ENCODE measurements around the gene ARHGEF2. TPM values are rescaled to one million over a fixed set of nuclear protein-coding genes. Genes with fewer than 3 reads are reported as not detected.

ARHGEF2 gene
- total RNA-seq, 2 experiments from 2014 or later = 147 to 150 TPM

GRCh38 chr1:155966750-155967149 is 11.6 kb downstream of the ARHGEF2 start:
- ChIA-PET CTCF (interaction anchor here (0.6 to 4.5 kb wide), 8 partner anchors 10 to 376 kb away, joined by 3 to 30 read pairs (median 4); partner anchors contain the start of genes ARHGEF2 and KHDC4), POLR2A (interaction anchor here (0.9 to 8.2 kb wide), 8 partner anchors 9 to 315 kb away, joined by 3 to 49 read pairs (median 7); partner anchors contain the start of genes ARHGEF2, KHDC4 and RXFP4)
- TF ChIP-seq CTCF (IDR thresholded peaks at IDR 0.05) = no peak
- Mint-ChIP-seq H3K27ac (peak overlapping the region; percentile 88), H3K4me3 (no peak overlapping the region), H3K36me3 (ENCODE audit: low read depth) (peaks cover 73% of the 10 kb centered on the region), H3K27me3 (no peaks in the 10 kb centered on the region), H3K4me1 (ENCODE audit: low read depth) (peaks cover 59% of the 10 kb centered on the region), H3K9me3 (no peaks in the 10 kb centered on the region)
- no peak for DNase-seq
- intact Hi-C loops (cut with micrococcal nuclease) = no loop called here
- ATAC-seq = peak; percentile 25

GRCh38 chr1:155966135-155966534 is 12.2 kb downstream of the ARHGEF2 start:
- H3K27ac Mint-ChIP-seq = peak overlapping the region; percentile 88
- peaks cover 77% of the 10 kb centered on the region for H3K36me3 Mint-ChIP-seq (ENCODE audit: low read depth)
- ChIA-PET CTCF (interaction anchor here (0.6 to 4.5 kb wide), 3 partner anchors 23 to 377 kb away, joined by 3 to 30 read pairs (median 5); partner anchors contain the start of gene KHDC4), POLR2A (interaction anchor here (0.6 to 8.2 kb wide), 7 partner anchors 10 to 316 kb away, joined by 3 to 49 read pairs (median 6); partner anchors contain the start of genes ARHGEF2 and KHDC4)
- intact Hi-C loops (cut with micrococcal nuclease) = no loop called here
- no peak for ATAC-seq
- no peaks in the 10 kb centered on the region for H3K9me3 Mint-ChIP-seq
- no peak for DNase-seq
- H3K27me3 Mint-ChIP-seq = no peaks in the 10 kb centered on the region
- no peak for TF ChIP-seq CTCF (IDR thresholded peaks at IDR 0.05)
- H3K4me3 Mint-ChIP-seq = no peak overlapping the region
- peaks cover 54% of the 10 kb centered on the region for H3K4me1 Mint-ChIP-seq (ENCODE audit: low read depth)

- Mint-ChIP-seq H3K4me3 (no peak overlapping the region), H3K4me1 (ENCODE audit: low read depth) (peaks cover 37% of the 10 kb centered on the region), H3K27ac (peak overlapping the region; percentile 61), H3K9me3 (no peaks in the 10 kb centered on the region), H3K27me3 (no peaks in the 10 kb centered on the region), H3K36me3 (ENCODE audit: low read depth) (peaks cover 76% of the 10 kb centered on the region)
- ChIA-PET POLR2A (interaction anchor here (1.8 to 4.3 kb wide), 2 partner anchors 10 to 26 kb away, joined by 5 to 16 read pairs; no protein-coding TSS in a partner anchor), CTCF (no interaction called here)
- TF ChIP-seq CTCF (IDR thresholded peaks at IDR 0.05) = no peak
- intact Hi-C loops (cut with micrococcal nuclease) = no loop called here
- ATAC-seq (no peak), DNase-seq (no peak)
These were observed 14.2 kb downstream of the ARHGEF2 start for GRCh38 chr1:155964193-155964592.

GRCh38 chr1:155962599-155963211 is 15.6 kb downstream of the ARHGEF2 start:
- TF ChIP-seq CTCF (IDR thresholded peaks at IDR 0.05) = no peak
- intact Hi-C loops (cut with micrococcal nuclease) = no loop called here
- Mint-ChIP-seq H3K4me1 (ENCODE audit: low read depth) (peaks cover 22% of the 10 kb centered on the region), H3K27ac (peak overlapping the region; percentile 70), H3K27me3 (no peaks in the 10 kb centered on the region), H3K4me3 (no peak overlapping the region), H3K9me3 (no peaks in the 10 kb centered on the region), H3K36me3 (ENCODE audit: low read depth) (peaks cover 68% of the 10 kb centered on the region)
- CTCF ChIA-PET = interaction anchor here (1.0 to 2.0 kb wide), 3 partner anchors 18 to 130 kb away, joined by 3 to 7 read pairs (median 4); no protein-coding TSS in a partner anchor
- no peak for ATAC-seq
- DNase-seq = no peak
- POLR2A ChIA-PET = interaction anchor here (0.9 to 4.3 kb wide), 4 partner anchors 11 to 24 kb away, joined by 3 to 16 read pairs (median 5); no protein-coding TSS in a partner anchor

- intact Hi-C loops (cut with micrococcal nuclease) = no loop called here
- peak; percentile 50 for ATAC-seq
These were observed 16.4 kb downstream of the ARHGEF2 start for GRCh38 chr1:155961937-155962336.

More at GRCh38 chr1:155961937-155962336, 16.4 kb downstream of the ARHGEF2 start:
- no peak overlapping the region for H3K4me3 Mint-ChIP-seq
- peaks cover 70% of the 10 kb centered on the region for H3K36me3 Mint-ChIP-seq (ENCODE audit: low read depth)
- TF ChIP-seq CTCF (IDR thresholded peaks at IDR 0.05) = no peak
- DNase-seq = no peak
- ChIA-PET CTCF (interaction anchor here (0.6 to 2.0 kb wide), 2 partner anchors 17 to 24 kb away, joined by 3 to 4 read pairs; no protein-coding TSS in a partner anchor), POLR2A (interaction anchor here (1.4 to 4.3 kb wide), 2 partner anchors 12 to 16 kb away, joined by 5 to 16 read pairs; no protein-coding TSS in a partner anchor)
- no peaks in the 10 kb centered on the region for H3K27me3 Mint-ChIP-seq
- H3K27ac Mint-ChIP-seq = peak overlapping the region; percentile 70
- no peaks in the 10 kb centered on the region for H3K9me3 Mint-ChIP-seq
- peaks cover 14% of the 10 kb centered on the region for H3K4me1 Mint-ChIP-seq (ENCODE audit: low read depth)
